ENCODE data around the gene CYP3A4. TPM values are rescaled to one million over a fixed set of nuclear protein-coding genes. Genes with fewer than 3 reads are reported as not detected.

CYP3A4 gene
- total and polyA plus RNA-seq, 9 of the 15 experiments (the other 6 are each of a cell fraction or from before 2014, with no cell fraction given) = 0.07 to 0.08 TPM; not detected in 7

DNA sequence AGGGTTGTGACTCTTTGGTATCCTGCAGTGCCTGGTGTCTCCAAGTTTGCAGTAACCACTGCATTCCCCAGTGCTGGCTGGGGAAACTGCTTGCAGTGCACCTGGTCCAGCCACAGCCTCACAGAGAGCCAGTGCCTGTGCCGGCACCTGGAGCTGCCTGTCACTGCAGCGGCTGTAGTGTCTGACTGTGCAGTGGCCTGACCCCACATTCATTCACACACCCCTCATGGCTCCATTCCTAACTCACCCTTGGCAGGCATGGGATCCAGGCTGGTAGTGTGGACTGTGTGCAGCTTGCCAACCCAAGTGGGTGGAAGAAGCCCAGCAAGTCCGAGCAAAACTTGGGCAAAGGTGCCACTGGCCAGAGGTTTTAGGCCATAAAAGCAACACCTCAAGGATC, 40.1 kb upstream of the CYP3A4 start (continued):
- TF ChIP-seq, protein P1, sequence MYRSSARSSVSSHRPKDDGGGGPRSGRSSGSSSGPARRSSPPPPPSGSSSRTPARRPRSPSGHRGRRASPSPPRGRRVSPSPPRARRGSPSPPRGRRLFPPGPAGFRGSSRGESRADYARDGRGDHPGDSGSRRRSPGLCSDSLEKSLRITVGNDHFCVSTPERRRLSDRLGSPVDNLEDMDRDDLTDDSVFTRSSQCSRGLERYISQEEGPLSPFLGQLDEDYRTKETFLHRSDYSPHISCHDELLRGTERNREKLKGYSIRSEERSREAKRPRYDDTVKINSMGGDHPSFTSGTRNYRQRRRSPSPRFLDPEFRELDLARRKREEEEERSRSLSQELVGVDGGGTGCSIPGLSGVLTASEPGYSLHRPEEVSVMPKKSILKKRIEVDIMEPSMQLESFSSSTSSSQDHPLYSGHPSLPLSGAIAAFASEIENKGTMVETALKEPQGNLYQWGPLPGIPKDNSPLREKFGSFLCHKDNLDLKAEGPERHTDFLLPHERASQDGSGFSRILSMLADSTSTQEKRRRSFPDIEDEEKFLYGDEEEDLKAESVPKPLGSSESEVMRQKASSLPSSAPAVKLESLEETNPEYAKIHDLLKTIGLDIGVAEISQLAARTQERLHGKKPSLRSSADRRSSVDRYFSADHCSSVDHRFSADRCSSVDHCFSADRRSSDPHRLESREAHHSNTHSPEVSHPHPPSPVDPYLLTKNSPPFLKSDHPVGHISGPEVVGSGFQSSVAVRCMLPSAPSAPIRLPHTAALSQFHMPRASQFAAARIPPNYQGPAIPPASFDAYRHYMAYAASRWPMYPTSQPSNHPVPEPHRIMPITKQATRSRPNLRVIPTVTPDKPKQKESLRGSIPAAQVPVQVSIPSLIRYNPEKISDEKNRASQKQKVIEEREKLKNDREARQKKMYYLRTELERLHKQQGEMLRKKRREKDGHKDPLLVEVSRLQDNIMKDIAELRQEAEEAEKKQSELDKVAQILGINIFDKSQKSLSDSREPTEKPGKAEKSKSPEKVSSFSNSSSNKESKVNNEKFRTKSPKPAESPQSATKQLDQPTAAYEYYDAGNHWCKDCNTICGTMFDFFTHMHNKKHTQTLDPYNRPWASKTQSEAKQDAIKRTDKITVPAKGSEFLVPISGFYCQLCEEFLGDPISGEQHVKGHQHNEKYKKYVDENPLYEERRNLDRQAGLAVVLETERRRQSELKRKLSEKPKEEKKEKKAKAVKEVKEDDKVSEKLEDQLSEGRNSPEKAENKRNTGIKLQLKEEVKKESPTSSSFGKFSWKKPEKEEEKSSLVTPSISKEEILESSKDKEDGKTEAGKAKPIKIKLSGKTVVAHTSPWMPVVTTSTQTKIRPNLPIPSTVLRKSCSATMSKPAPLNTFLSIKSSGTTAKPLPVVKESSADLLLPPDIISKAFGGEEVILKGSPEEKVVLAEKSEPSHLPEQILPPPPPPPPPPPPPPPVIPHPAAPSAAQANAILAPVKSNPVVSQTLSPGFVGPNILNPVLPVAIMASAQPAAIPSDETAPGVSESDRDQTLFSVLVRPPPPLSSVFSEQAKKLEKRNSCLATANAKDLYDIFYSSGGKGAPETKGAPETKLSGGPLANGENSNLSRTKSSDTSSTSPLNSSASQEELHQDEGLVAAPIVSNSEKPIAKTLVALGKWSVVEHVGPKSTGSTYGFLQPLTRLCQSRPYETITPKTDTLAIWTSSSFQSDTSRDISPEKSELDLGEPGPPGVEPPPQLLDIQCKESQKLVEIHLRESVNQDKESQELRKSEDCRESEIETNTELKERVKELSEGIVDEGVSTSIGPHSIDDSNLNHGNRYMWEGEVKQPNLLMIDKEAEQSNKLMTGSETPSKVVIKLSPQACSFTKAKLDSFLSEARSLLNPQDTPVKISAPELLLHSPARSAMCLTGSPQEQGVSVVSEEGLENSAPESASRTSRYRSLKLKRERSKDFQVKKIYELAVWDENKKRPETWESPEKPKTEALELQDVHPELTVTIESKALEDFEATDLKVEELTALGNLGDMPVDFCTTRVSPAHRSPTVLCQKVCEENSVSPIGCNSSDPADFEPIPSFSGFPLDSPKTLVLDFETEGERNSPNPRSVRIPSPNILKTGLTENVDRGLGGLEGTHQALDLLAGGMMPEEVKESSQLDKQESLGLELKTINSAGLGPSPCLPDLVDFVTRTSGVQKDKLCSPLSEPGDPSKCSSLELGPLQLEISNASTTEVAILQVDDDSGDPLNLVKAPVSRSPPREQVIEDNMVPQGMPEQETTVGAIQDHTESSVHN (IDR thresholded peaks at IDR 0.05; ENCODE audit: borderline replicate concordance in 1 of 2, low read depth in 1 of 2) = no peak
- TF ChIP-seq ZNF644 (tag; IDR thresholded peaks at IDR 0.05; ENCODE audit: low read depth) (no peak), CBX3 (IDR thresholded peaks at IDR 0.05; ENCODE audit: borderline replicate concordance in 1 of 2, low read length in 2 of 2) (no peak), RFX5 (IDR thresholded peaks at IDR 0.05; ENCODE audit: low read depth, low read length) (no peak), SRSF7 (optimal IDR thresholded peaks at IDR 0.05; ENCODE audit: low read depth, low read length) (no peak), ZNF41 (CRISPR knock-in tag; conservative IDR thresholded peaks at IDR 0.05) (no peak), CBFA2T3 (IDR thresholded peaks at IDR 0.05) (no peak), PHB (CRISPR knock-in tag; IDR thresholded peaks at IDR 0.05) (no peak)
- TF ChIP-seq, protein P2, sequence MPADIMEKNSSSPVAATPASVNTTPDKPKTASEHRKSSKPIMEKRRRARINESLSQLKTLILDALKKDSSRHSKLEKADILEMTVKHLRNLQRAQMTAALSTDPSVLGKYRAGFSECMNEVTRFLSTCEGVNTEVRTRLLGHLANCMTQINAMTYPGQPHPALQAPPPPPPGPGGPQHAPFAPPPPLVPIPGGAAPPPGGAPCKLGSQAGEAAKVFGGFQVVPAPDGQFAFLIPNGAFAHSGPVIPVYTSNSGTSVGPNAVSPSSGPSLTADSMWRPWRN (IDR thresholded peaks at IDR 0.05; ENCODE audit: low read depth) = no peak
- TF ChIP-seq, protein P3, sequence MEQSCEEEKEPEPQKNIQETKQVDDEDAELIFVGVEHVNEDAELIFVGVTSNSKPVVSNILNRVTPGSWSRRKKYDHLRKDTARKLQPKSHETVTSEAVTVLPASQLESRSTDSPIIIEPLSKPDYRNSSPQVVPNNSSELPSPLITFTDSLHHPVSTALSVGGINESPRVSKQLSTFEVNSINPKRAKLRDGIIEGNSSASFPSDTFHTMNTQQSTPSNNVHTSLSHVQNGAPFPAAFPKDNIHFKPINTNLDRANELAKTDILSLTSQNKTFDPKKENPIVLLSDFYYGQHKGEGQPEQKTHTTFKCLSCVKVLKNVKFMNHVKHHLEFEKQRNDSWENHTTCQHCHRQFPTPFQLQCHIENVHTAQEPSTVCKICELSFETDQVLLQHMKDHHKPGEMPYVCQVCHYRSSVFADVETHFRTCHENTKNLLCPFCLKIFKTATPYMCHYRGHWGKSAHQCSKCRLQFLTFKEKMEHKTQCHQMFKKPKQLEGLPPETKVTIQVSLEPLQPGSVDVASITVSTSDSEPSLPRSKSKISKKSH (CRISPR knock-in tag; IDR thresholded peaks at IDR 0.05) = no peak

All from K562 (cell line).